HepG2 (cell line): Measurements from ENCODE around the gene ITGB7. TPM values are rescaled to one million over a fixed set of nuclear protein-coding genes. Genes with fewer than 3 reads are reported as not detected.

Source experiments
- ATAC-seq: fragments of 200-7000 bp; cut with Tn5 transposase; 3 replicates; pipeline ENCODE4 v1.9.1; 2020; ENCODE audit warnings: mild to moderate bottlenecking, moderate library complexity
- BruUV-seq: library from RNA; stranded (reverse); fragments of 400-500 nt; replicated peaks from 2 replicates; lab custom pipeline; 2021; lab: Mats Ljungman, UMichigan
- CTCF ChIA-PET: fragments of 300-600 bp; formaldehyde crosslinking; extraction: SDS; loops from one replicate; lab custom pipeline; 2021; ENCODE audit warnings: low total read pairs, inconsistent platforms, low intra/inter-chr PET ratio; lab: Yijun Ruan, JAX
- POLR2A ChIA-PET: fragments of 350-600 bp; sonication (Branson Sonifier 250); formaldehyde crosslinking; loops from one replicate; lab custom pipeline; 2020; ENCODE audit warnings: antibody characterized with exemption, inconsistent platforms; lab: Yijun Ruan, JAX
- DNase-seq: peaks from one replicate; pipeline ENCODE4 v3.0.0-alpha.2; 2015; ENCODE audit warnings: low spot score
- FAIRE-seq: peaks from 3 replicates; lab custom pipeline; 2011; peaks lifted over from hg19 to GRCh38; lab: Jason Lieb, UNC
- H2AFZ ChIP-seq: one replicate; pipeline ENCODE4 v1.6.1; 2011; ENCODE audit warnings: low read length, inconsistent platforms
- H3K27ac ChIP-seq: fragments of 300-600 bp; 3 replicates; pipeline ENCODE4 v1.8.0; 2011; ENCODE audit warnings: mixed run types, mild to moderate bottlenecking, mixed read lengths, low read length, inconsistent platforms; ENCODE audit not compliant: insufficient read depth; ENCODE audit errors: extremely low read length
- H3K27me3 ChIP-seq, 2 experiments: fragments of 200-600 bp in 1 of 2; 2 replicates in 1 of 2; 3 replicates in 1 of 2; pipeline versions ENCODE4 v1.6.0 to v1.8.0; 2011; ENCODE audit warnings: low read length in 2 of 2, mild to moderate bottlenecking in 2 of 2, moderate library complexity in 2 of 2, inconsistent platforms in 1 of 2; ENCODE audit not compliant: insufficient read depth in 2 of 2, control insufficient read depth in 1 of 2
- H3K36me3 ChIP-seq, 2 experiments: fragments of 200-600 bp in 1 of 2; replicated peaks in 1 of 2; 2 replicates in 1 of 2; 3 replicates in 1 of 2; pipeline versions ENCODE4 v1.5.1 to v1.8.0; 2011; ENCODE audit warnings: low read length in 2 of 2, inconsistent platforms in 1 of 2; ENCODE audit not compliant: insufficient read depth in 2 of 2, control insufficient read depth in 1 of 2
- H3K4me1 ChIP-seq: 2 replicates; pipeline ENCODE4 v1.5.1; 2012; ENCODE audit warnings: low read length, inconsistent platforms; ENCODE audit not compliant: insufficient read depth
- H3K4me2 ChIP-seq: 2 replicates; pipeline ENCODE4 v1.6.0; 2011; ENCODE audit warnings: low read depth, low read length, inconsistent platforms
- H3K4me3 ChIP-seq, 3 experiments: fragments of 200-600 bp in 1 of 3; sonication (generic), shearing (Covaris generic) in 1 of 3; replicated peaks in 1 of 3; 2 replicates each; pipeline ENCODE4 v1.5.1; 2011 to 2016; ENCODE audit warnings: low read length in 3 of 3, inconsistent platforms in 2 of 3, low read depth in 2 of 3, mild to moderate bottlenecking in 2 of 3, control low read depth in 1 of 3, mixed read lengths in 1 of 3; ENCODE audit not compliant: insufficient read depth in 1 of 3
- H3K79me2 ChIP-seq: one replicate; pipeline ENCODE4 v1.6.1; 2011; ENCODE audit warnings: low read length, inconsistent platforms; ENCODE audit not compliant: insufficient read depth
- H3K9ac ChIP-seq: 2 replicates; pipeline ENCODE4 v1.6.0; 2011; ENCODE audit warnings: mild to moderate bottlenecking, low read depth, low read length, inconsistent platforms; ENCODE audit not compliant: insufficient read depth
- H3K9me3 ChIP-seq: 2 replicates; pipeline ENCODE4 v1.5.1; 2012; ENCODE audit warnings: mild to moderate bottlenecking, low read length
- H4K20me1 ChIP-seq: 2 replicates; pipeline ENCODE4 v1.6.0; 2011; ENCODE audit warnings: inconsistent platforms, mild to moderate bottlenecking, low read length, moderate library complexity; ENCODE audit not compliant: insufficient read depth
- FOXA3 ChIP-seq: IDR thresholded peaks from 2 replicates; pipeline ENCODE4 v1.6.1; 2016; ENCODE audit warnings: missing genetic modification reagents, missing compliant biosample characterization
- HOXA7 ChIP-seq: sonication (generic); formaldehyde crosslinking; IDR thresholded peaks from 2 replicates; pipeline ENCODE4 v1.8.1; 2022; ENCODE audit warnings: mild to moderate bottlenecking, missing genetic modification reagents, moderate library complexity
- ZNF280D ChIP-seq: sonication (generic); formaldehyde crosslinking; IDR thresholded peaks from 2 replicates; pipeline ENCODE4 v1.5.1; 2020; ENCODE audit warnings: mild to moderate bottlenecking, missing genetic modification reagents
- ZNF383 ChIP-seq: sonication (generic); formaldehyde crosslinking; IDR thresholded peaks from 2 replicates; pipeline ENCODE4 v1.4.0; 2020; ENCODE audit warnings: missing genetic modification reagents, mild to moderate bottlenecking, borderline replicate concordance
- ZNF598 ChIP-seq: sonication (generic); formaldehyde crosslinking; IDR thresholded peaks from 2 replicates; pipeline ENCODE4 v1.5.1; 2020; ENCODE audit warnings: mild to moderate bottlenecking, missing genetic modification reagents, borderline replicate concordance
- ZNF646 ChIP-seq: sonication (generic); formaldehyde crosslinking; IDR thresholded peaks from 2 replicates; pipeline ENCODE4 v1.9.0; 2021; ENCODE audit warnings: mild to moderate bottlenecking, missing genetic modification reagents
- ZNF776 ChIP-seq: sonication (generic); formaldehyde crosslinking; IDR thresholded peaks from 2 replicates; pipeline ENCODE4 v1.4.0; 2020; ENCODE audit warnings: mild to moderate bottlenecking, missing genetic modification reagents
- WGBS: methylation state at CpG from one replicate; pipeline ENCODE4 v1.1.6; 2017; ENCODE audit warnings: low lambda C conversion rate; 5-methylcytosine and 5-hydroxymethylcytosine counted together
- in situ Hi-C: cut with HindIII; loops from 2 replicates; pipeline ENCODE4 v1.10.0; 2017; ENCODE audit warnings: low pct_unique_long_range_greater_than_20kb; ENCODE audit not compliant: extremely low pct_ligation_motif_present
- intact Hi-C: fragments of 100-400 bp; cut with micrococcal nuclease; formaldehyde crosslinking; loops from one replicate; pipeline ENCODE4 v1.10.0; 2022; ENCODE audit not compliant: unreplicated experiment
- polyA plus RNA-seq, 8 experiments: library from polyadenylated mRNA; depleted of rRNA in 3 of 8; stranded (reverse) in 7 of 8; unstranded in 1 of 8; fragments of >200 nt; fragmentation: Illumina TruSeq in 4 of 8; extraction: Trizol in 4 of 8; gene quantifications; 2 replicates each; pipeline versions ENCODE4 v1.2.1 to v1.2.3, GENCODE V29; 2011 to 2016; ENCODE audit warnings: low read depth in 4 of 8, missing spikeins in 1 of 8, mixed read lengths in 1 of 8; ENCODE audit not compliant: insufficient read depth in 1 of 8
- total RNA-seq, 5 experiments: library from RNA; depleted of rRNA; stranded (reverse); fragments of >200 nt; fragmentation: Illumina TruSeq; extraction: Trizol; gene quantifications; 2 replicates each; pipeline ENCODE4 v1.2.3, GENCODE V29; 2016; ENCODE audit warnings: low read depth in 1 of 5

The ITGB7 gene
- total and polyA plus RNA-seq, 2 of the 13 experiments (the other 11 are each of a cell fraction or from before 2014, with no cell fraction given) = 0.16 to 0.18 TPM

- TF ChIP-seq ZNF598 (CRISPR knock-in tag) = no peak
- TF ChIP-seq ZNF383 (CRISPR knock-in tag) = no peak
- no peak for TF ChIP-seq HOXA7 (CRISPR knock-in tag)
- TF ChIP-seq ZNF280D = no peak
- TF ChIP-seq ZNF776 = no peak
Measured at GRCh38 chr12:53218551-53219291, 11.7 kb upstream of the ITGB7 start (continued).

GRCh38 chr12:53217931-53218307 lies 10.9 kb upstream of the ITGB7 start:
- H3K4me2 ChIP-seq = peak overlapping the region; percentile 25
- H3K27ac ChIP-seq = no peak overlapping the region
- in situ Hi-C loops (loop anchor here (5.0 kb wide), 1 partner anchor 49 kb away; the partner anchor contains the start of gene ESPL1), intact Hi-C loops (no loop called here)
- no peak overlapping the region for H2AFZ ChIP-seq
- peaks cover 50% of the 10 kb centered on the region for H3K4me1 ChIP-seq
- H3K36me3 ChIP-seq = no peaks in the 10 kb centered on the region; a peak in 1 of 5 replicates
- no peak for DNase-seq
- no peak for FAIRE-seq
- no peak overlapping the region for H3K9ac ChIP-seq
- H3K79me2 ChIP-seq = no peaks in the 10 kb centered on the region
- peaks cover 0 to 8% of the 10 kb centered on the region in 2 experiments; a peak in 2 of 5 replicates for H3K27me3 ChIP-seq
- no TSS peak for BruUV-seq
- ChIA-PET CTCF (no interaction called here), POLR2A (interaction anchor here (1.7 to 3.7 kb wide), 4 partner anchors 33 to 103 kb away, joined by 6 to 17 read pairs (median 7); partner anchors contain the start of gene PFDN5)
- WGBS = 0% methylated on average over 2 of the region's 3 CpGs
- peak; percentile 97 for TF ChIP-seq ZNF646
- TF ChIP-seq FOXA3 (CRISPR knock-in tag) = no peak
- H3K4me3 ChIP-seq = no peak overlapping the region
- no peaks in the 10 kb centered on the region for H3K9me3 ChIP-seq
- H4K20me1 ChIP-seq = no peaks in the 10 kb centered on the region
- no peak for ATAC-seq
